A673 (cell line): ENCODE measurements around the gene SFMBT2. TPM values are rescaled to one million over a fixed set of nuclear protein-coding genes. Genes with fewer than 3 reads are reported as not detected.

Experiments
- BruUV-seq: library from RNA; stranded (reverse); fragments of 400-500 nt; replicated peaks from 2 replicates; lab custom pipeline; 2021; lab: Mats Ljungman, UMichigan
- CTCF ChIA-PET: fragments of 300-600 bp; sonication (Branson Sonifier 250); formaldehyde crosslinking; loops from one replicate; lab custom pipeline; 2022; ENCODE audit warnings: antibody characterized with exemption; lab: Charles Lee
- POLR2A ChIA-PET: fragments of 300-600 bp; sonication (Branson Sonifier 250); formaldehyde crosslinking; loops from one replicate; lab custom pipeline; 2022; ENCODE audit warnings: antibody characterized with exemption; ENCODE audit not compliant: low non-redundant PET; lab: Charles Lee
- DNase-seq: peaks from one replicate; pipeline ENCODE4 v3.0.0-alpha.2; 2015; ENCODE audit warnings: low spot score
- H3K27ac ChIP-seq: fragments of 200-600 bp; sonication (generic); 2 replicates; pipeline ENCODE4 v1.5.1; 2016; ENCODE audit warnings: mixed run types, low read depth, mild to moderate bottlenecking, mixed read lengths, antibody characterized with exemption, low read length; ENCODE audit not compliant: poor library complexity, severe bottlenecking
- H3K27me3 ChIP-seq: fragments of 200-600 bp; sonication (generic); replicated peaks from 2 replicates; pipeline ENCODE4 v1.6.1; 2017; ENCODE audit warnings: mixed run types, low read depth, mild to moderate bottlenecking, mixed read lengths, antibody characterized with exemption, low read length; ENCODE audit not compliant: insufficient read depth, poor library complexity
- H3K36me3 ChIP-seq: fragments of 200-600 bp; sonication (generic); 2 replicates; pipeline ENCODE4 v1.6.1; 2016; ENCODE audit warnings: mixed run types, mild to moderate bottlenecking, mixed read lengths, antibody characterized with exemption, low read length; ENCODE audit not compliant: insufficient read depth, poor library complexity, severe bottlenecking
- H3K4me1 ChIP-seq: fragments of 200-600 bp; sonication (generic); 2 replicates; pipeline ENCODE4 v1.6.1; 2017; ENCODE audit warnings: mixed run types, mild to moderate bottlenecking, mixed read lengths, antibody characterized with exemption, low read length; ENCODE audit not compliant: insufficient read depth, poor library complexity, severe bottlenecking
- H3K4me3 ChIP-seq: fragments of 200-600 bp; sonication (generic); 2 replicates; pipeline ENCODE4 v1.5.1; 2016; ENCODE audit warnings: low read depth, mixed run types, mild to moderate bottlenecking, mixed read lengths, low read length; ENCODE audit not compliant: poor library complexity, severe bottlenecking
- H3K9me3 ChIP-seq: fragments of 200-600 bp; sonication (generic); 2 replicates; pipeline ENCODE4 v1.6.1; 2016; ENCODE audit warnings: mixed run types, low read depth, mild to moderate bottlenecking, mixed read lengths, antibody characterized with exemption, low read length; ENCODE audit not compliant: poor library complexity, severe bottlenecking
- CTCF ChIP-seq: fragments of 300-800, 200-600 bp; sonication (generic); conservative IDR thresholded peaks from 2 replicates; pipeline ENCODE4 v1.5.1; 2017; ENCODE audit warnings: low read depth, mild to moderate bottlenecking, antibody characterized with exemption, low read length, moderate library complexity, mixed read lengths
- EZH2 ChIP-seq: fragments of 200-600 bp; sonication (generic); IDR thresholded peaks from 2 replicates; pipeline ENCODE4 v1.6.1; 2017; ENCODE audit warnings: borderline replicate concordance, low read depth, mild to moderate bottlenecking, mixed read lengths, antibody characterized with exemption, low read length; ENCODE audit not compliant: poor library complexity, severe bottlenecking
- intact Hi-C: fragments of 100-400 bp; cut with micrococcal nuclease; formaldehyde crosslinking; loops from one replicate; pipeline ENCODE4 v1.10.0; 2022; ENCODE audit not compliant: unreplicated experiment
- total RNA-seq: library from RNA; stranded (reverse); gene quantifications from 2 replicates; pipeline ENCODE4 v1.2.3, GENCODE V29; 2021

The SFMBT2 gene
- total RNA-seq, 1 experiment from 2014 or later: 8.2 TPM

- POLR2A ChIA-PET: no interaction called here
- no TSS peak for BruUV-seq
- Histone ChIP-seq H3K27ac (no peak overlapping the region), H3K4me3 (no peak overlapping the region), H3K27me3 (peaks cover 51% of the 10 kb centered on the region), H3K36me3 (no peaks in the 10 kb centered on the region), H3K4me1 (no peaks in the 10 kb centered on the region), H3K9me3 (no peaks in the 10 kb centered on the region)
- CTCF ChIA-PET: no interaction called here
- DNase-seq: no peak
- intact Hi-C loops: no loop called here
- no peak for TF ChIP-seq EZH2
- TF ChIP-seq CTCF: no peak
Measured at GRCh38 chr10:7136016-7136415, 274.8 kb downstream of the SFMBT2 start.

GRCh38 chr10:7135188-7135587, 275.6 kb downstream of the SFMBT2 start:
- Histone ChIP-seq H3K27ac (no peak overlapping the region), H3K27me3 (peaks cover 56% of the 10 kb centered on the region), H3K36me3 (no peaks in the 10 kb centered on the region), H3K4me1 (no peaks in the 10 kb centered on the region), H3K9me3 (no peaks in the 10 kb centered on the region), H3K4me3 (no peak overlapping the region)
- no peak for DNase-seq
- POLR2A ChIA-PET: no interaction called here
- intact Hi-C loops: no loop called here
- CTCF ChIA-PET: no interaction called here
- TF ChIP-seq EZH2: no peak
- TF ChIP-seq CTCF: no peak
- BruUV-seq: no TSS peak

GRCh38 chr10:7134448-7134847, 276.4 kb downstream of the SFMBT2 start:
- no TSS peak for BruUV-seq
- ChIA-PET POLR2A (no interaction called here), CTCF (no interaction called here)
- TF ChIP-seq EZH2 (no peak), CTCF (no peak)
- H3K27ac ChIP-seq: no peak overlapping the region
- H3K36me3 ChIP-seq: no peaks in the 10 kb centered on the region
- no peaks in the 10 kb centered on the region for H3K4me1 ChIP-seq
- no peak for DNase-seq
- H3K4me3 ChIP-seq: no peak overlapping the region
- peaks cover 58% of the 10 kb centered on the region for H3K27me3 ChIP-seq
- H3K9me3 ChIP-seq: no peaks in the 10 kb centered on the region
- intact Hi-C loops: no loop called here
